AG04450 (cell line): ENCODE data around the gene RFT1. TPM values are rescaled to one million over a fixed set of nuclear protein-coding genes. Genes with fewer than 3 reads are reported as not detected.

Experiments used
- CTCF ChIA-PET: fragments of 300-600, 350-600 bp; formaldehyde crosslinking; extraction: SDS; loops from one replicate; lab custom pipeline; 2022; ENCODE audit warnings: antibody characterized with exemption, inconsistent platforms; lab: Charles Lee
- POLR2A ChIA-PET: fragments of 350-600 bp; formaldehyde crosslinking; extraction: SDS; loops from one replicate; lab custom pipeline; 2021; ENCODE audit warnings: antibody characterized with exemption, inconsistent platforms; lab: Yijun Ruan, JAX
- DNase-seq: peaks from one replicate; pipeline ENCODE4 v3.0.0-alpha.2; 2011; ENCODE audit warnings: low read depth, low spot score
- H3K27ac ChIP-seq: one replicate; pipeline ENCODE4 v1.5.1; 2012; ENCODE audit warnings: low read depth, low read length, control low read depth
- H3K27me3 ChIP-seq: one replicate; pipeline ENCODE4 v1.6.0; 2012; ENCODE audit warnings: low read length; ENCODE audit not compliant: control insufficient read depth, insufficient read depth
- H3K4me3 ChIP-seq: 2 replicates; pipeline ENCODE4 v1.5.1; 2011; ENCODE audit warnings: mild to moderate bottlenecking, low read depth, low read length, control low read depth
- H3K9me3 ChIP-seq: 2 replicates; pipeline ENCODE4 v1.5.1; 2012; ENCODE audit warnings: low read length; ENCODE audit not compliant: control insufficient read depth, insufficient read depth
- polyA plus RNA-seq: library from polyadenylated mRNA; depleted of rRNA; stranded (reverse); fragments of >200 nt; gene quantifications from 2 replicates; pipeline ENCODE4 v1.2.3, GENCODE V29; 2011
- TF ChIP-seq, protein P1 (sequence below): IDR thresholded peaks from 2 replicates; pipeline ENCODE4 v1.5.1; 2011; ENCODE audit warnings: low read depth, low read length, control low read depth, inconsistent platforms

Gene RFT1
- polyA plus RNA-seq, 1 experiment: 26.4 TPM

DNA sequence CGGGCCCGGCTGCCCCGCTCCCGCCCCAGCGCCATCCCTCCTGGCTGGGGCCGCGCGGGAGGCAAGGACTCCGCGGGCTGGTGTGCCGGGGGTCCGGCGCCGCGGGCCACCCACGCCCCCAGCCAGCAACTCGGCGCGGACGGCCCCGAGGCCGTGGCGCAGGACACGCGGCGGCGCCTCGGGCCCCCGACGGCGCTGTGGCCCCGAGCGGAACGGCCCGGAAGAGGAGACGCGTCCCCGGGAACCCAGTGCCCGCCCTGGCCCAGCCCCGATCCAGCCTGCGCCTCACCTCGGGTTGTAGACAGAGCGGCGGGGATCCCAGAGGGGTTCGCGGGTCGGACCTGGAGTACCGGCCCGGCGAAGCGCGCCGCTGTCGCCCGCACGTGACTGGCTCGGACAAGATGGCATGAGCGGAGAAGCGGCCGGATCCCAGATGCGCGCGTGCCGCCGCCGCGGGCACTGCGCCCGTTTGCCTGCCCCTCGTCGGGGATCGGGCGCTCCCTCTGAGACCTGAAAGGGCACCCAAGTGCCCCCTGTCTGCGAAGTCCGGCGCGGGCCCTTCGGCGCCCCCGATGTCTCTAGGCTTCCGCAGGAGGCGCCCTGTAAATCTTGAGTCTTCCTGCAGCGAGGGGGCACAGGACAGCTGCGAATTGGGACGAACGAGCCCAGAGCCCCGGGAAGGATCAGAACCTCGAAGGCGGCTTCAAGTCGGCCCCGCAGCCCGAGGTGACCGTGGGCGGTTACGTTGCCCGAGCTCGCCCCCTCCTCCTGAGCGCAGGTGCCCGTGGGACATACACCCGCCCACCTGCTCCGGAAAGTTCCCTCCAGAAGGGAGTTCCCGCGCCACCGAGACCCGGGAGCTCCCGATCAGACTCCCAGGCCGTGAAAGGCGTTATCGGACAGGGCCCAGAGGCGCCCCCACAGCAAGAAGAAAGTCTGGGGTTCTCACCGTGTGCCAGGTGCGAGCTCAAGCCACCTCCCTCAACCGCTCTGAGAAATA, 83.8 kb downstream of the RFT1 start:
- CTCF ChIA-PET: interaction anchor here (0.5 to 0.6 kb wide), 2 partner anchors 37 to 87 kb away, joined by 3 to 4 read pairs; no protein-coding TSS in a partner anchor
- POLR2A ChIA-PET: interaction anchor here (0.6 kb wide), 1 partner anchor 341 kb away, joined by 4 read pairs; the partner anchor contains the start of genes GLT8D1 and SPCS1
- TF ChIP-seq, protein P1, sequence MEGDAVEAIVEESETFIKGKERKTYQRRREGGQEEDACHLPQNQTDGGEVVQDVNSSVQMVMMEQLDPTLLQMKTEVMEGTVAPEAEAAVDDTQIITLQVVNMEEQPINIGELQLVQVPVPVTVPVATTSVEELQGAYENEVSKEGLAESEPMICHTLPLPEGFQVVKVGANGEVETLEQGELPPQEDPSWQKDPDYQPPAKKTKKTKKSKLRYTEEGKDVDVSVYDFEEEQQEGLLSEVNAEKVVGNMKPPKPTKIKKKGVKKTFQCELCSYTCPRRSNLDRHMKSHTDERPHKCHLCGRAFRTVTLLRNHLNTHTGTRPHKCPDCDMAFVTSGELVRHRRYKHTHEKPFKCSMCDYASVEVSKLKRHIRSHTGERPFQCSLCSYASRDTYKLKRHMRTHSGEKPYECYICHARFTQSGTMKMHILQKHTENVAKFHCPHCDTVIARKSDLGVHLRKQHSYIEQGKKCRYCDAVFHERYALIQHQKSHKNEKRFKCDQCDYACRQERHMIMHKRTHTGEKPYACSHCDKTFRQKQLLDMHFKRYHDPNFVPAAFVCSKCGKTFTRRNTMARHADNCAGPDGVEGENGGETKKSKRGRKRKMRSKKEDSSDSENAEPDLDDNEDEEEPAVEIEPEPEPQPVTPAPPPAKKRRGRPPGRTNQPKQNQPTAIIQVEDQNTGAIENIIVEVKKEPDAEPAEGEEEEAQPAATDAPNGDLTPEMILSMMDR: peak; percentile 42
- peaks cover 11% of the 10 kb centered on the region for H3K27me3 ChIP-seq
- H3K4me3 ChIP-seq: peak overlapping the region; percentile 64
- H3K27ac ChIP-seq: no peak overlapping the region
- DNase-seq: no peak
- no peaks in the 10 kb centered on the region; the same call in 1 of the 2 replicates for H3K9me3 ChIP-seq

DNA sequence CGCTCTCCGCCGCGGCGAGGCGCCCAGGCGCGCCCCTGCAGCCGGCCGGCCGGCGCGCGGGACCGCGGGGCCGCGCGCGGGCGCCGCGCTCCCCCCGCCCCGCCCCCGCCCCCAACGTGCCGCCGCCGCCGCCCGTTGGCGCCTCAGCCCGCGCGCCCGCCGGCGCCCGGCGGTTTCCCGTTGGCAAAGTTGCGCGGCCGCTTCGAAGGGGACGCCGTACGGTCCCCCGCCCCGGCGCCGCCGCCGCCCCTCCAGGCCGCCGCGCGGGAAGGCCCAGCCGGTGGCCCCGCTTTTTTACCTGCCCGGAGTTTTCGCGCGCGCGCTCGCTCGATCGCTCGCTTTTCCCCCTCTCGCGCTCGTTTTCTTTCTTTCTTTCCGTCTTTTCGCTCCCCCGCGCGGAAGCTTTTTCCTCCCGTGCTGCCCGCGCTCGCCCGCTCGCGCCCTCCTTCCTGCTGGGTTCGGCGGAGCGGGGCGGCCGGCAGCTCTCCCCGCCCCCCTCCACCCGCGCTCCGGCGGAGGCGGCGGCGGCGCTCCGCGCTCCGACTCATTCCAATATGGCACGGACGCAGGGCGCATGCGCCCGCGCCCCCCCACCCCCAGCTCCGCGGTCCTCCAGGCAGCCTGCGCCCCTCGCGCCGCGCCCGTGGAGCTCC, 84.6 kb downstream of the RFT1 start, which contains the start of gene SFMBT1:
Gene SFMBT1, minus strand, starts transcription at position 556 of the 653 bp plus-strand sequence. CDS start 76,945 bp downstream, outside the sequence.
- Histone ChIP-seq H3K27me3 (peaks cover 11% of the 10 kb centered on the region), H3K27ac (peak within 1 kb of the TSS; percentile 31), H3K4me3 (peak within 1 kb of the TSS; percentile 67), H3K9me3 (no peaks in the 10 kb centered on the region; the same call in 1 of the 2 replicates)
- TF ChIP-seq, protein P1: no peak
- DNase-seq: no peak
- ChIA-PET POLR2A (interaction anchor here (0.6 kb wide), 1 partner anchor 340 kb away, joined by 4 read pairs; the partner anchor contains the start of genes GLT8D1 and SPCS1), CTCF (interaction anchor here (0.5 to 0.6 kb wide), 2 partner anchors 38 to 88 kb away, joined by 3 to 4 read pairs; no protein-coding TSS in a partner anchor)

GRCh38 chr3:53044711-53045517, 85.3 kb downstream of the RFT1 start:
- ChIA-PET POLR2A (no interaction called here), CTCF (interaction anchor here (0.9 kb wide), 1 partner anchor 69 kb away, joined by 3 read pairs; no protein-coding TSS in a partner anchor)
- TF ChIP-seq, protein P1: no peak
- Histone ChIP-seq H3K27ac (peak overlapping the region; percentile 31), H3K9me3 (no peaks in the 10 kb centered on the region; the same call in 1 of the 2 replicates), H3K27me3 (peaks cover 8% of the 10 kb centered on the region), H3K4me3 (peak overlapping the region; percentile 67)
- no peak for DNase-seq

DNA sequence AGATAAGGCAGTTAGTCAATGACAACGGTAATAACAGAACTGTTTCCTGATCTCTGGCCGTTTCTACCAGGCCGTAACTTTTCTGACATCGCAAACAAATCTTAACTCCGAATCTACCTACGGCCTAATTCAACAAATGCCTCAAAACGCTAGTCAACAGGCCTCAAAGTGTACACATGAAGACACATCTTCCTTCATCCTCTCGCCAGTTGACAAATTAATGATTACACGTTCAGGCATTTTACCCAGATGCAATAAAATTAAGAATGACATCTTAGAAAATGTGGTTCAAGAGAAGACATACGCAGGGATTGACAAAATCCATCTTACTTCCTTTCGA, 85.9 kb downstream of the RFT1 start:
- H3K27me3 ChIP-seq: peaks cover 7% of the 10 kb centered on the region
- H3K27ac ChIP-seq: no peak overlapping the region
- H3K9me3 ChIP-seq: no peaks in the 10 kb centered on the region; the same call in 1 of the 2 replicates
- ChIA-PET POLR2A (no interaction called here), CTCF (interaction anchor here (0.9 kb wide), 1 partner anchor 70 kb away, joined by 3 read pairs; no protein-coding TSS in a partner anchor)
- H3K4me3 ChIP-seq: peak overlapping the region; percentile 67
- TF ChIP-seq, protein P1: no peak
- DNase-seq: no peak
